Parathyroid adenoma (tissue), 2 donors: Measurements from ENCODE around the gene CAPN13.

Experiments used
- H2AFZ ChIP-seq: fragments of 300-600 bp; sonication (generic); one replicate; pipeline ENCODE4 v1.7.0; 2017; ENCODE audit warnings: antibody characterized with exemption, mild to moderate bottlenecking
- H3K27ac ChIP-seq: fragments of 300-600 bp; sonication (generic); one replicate; pipeline ENCODE4 v1.7.0; 2017
- H3K27me3 ChIP-seq: fragments of 300-600 bp; sonication (generic); one replicate; pipeline ENCODE4 v1.7.0; 2017; ENCODE audit warnings: low read length; ENCODE audit not compliant: control insufficient read depth, insufficient read depth
- H3K36me3 ChIP-seq: fragments of 300-600 bp; sonication (generic); one replicate; pipeline ENCODE4 v1.7.0; 2017; ENCODE audit warnings: low read length; ENCODE audit not compliant: control insufficient read depth, insufficient read depth
- H3K4me1 ChIP-seq: fragments of 300-600 bp; sonication (generic); one replicate; pipeline ENCODE4 v1.7.0; 2017; ENCODE audit warnings: control low read depth
- H3K4me2 ChIP-seq: fragments of 300-600 bp; sonication (generic); one replicate; pipeline ENCODE4 v1.7.0; 2017; ENCODE audit warnings: low read length
- H3K4me3 ChIP-seq: fragments of 300-600 bp; sonication (generic); one replicate; pipeline ENCODE4 v1.7.0; 2017; ENCODE audit warnings: low read depth, low read length
- H3K79me2 ChIP-seq: fragments of 300-600 bp; sonication (generic); one replicate; pipeline ENCODE4 v1.7.0; 2017; ENCODE audit warnings: control low read depth
- H3K9ac ChIP-seq: fragments of 300-600 bp; sonication (generic); one replicate; pipeline ENCODE4 v1.7.0; 2017; ENCODE audit warnings: mild to moderate bottlenecking
- H3K9me3 ChIP-seq: fragments of 300-600 bp; sonication (generic); one replicate; pipeline ENCODE4 v1.7.0; 2017; ENCODE audit warnings: low read length; ENCODE audit not compliant: control insufficient read depth
- CTCF ChIP-seq: fragments of 300-600 bp; sonication (generic); IDR thresholded peaks from one replicate; pipeline ENCODE4 v1.7.0; 2017; ENCODE audit warnings: antibody characterized with exemption, mild to moderate bottlenecking
- donor health status: primary hyperparathyroidism.

CAPN13 gene

GRCh38 chr2:30781961-30782533, 25.2 kb downstream of the CAPN13 start:
- Histone ChIP-seq H3K4me2 (no peak overlapping the region), H3K27ac (no peak overlapping the region), H3K9me3 (no peaks in the 10 kb centered on the region), H3K36me3 (no peaks in the 10 kb centered on the region), H3K9ac (no peak overlapping the region), H3K27me3 (no peaks in the 10 kb centered on the region), H3K79me2 (no peaks in the 10 kb centered on the region), H2AFZ (no peak overlapping the region), H3K4me1 (no peaks in the 10 kb centered on the region), H3K4me3 (no peak overlapping the region)
- no peak for TF ChIP-seq CTCF

GRCh38 chr2:30781451-30781850, 25.8 kb downstream of the CAPN13 start:
- no peak overlapping the region for H3K4me2 ChIP-seq
- H3K4me1 ChIP-seq = no peaks in the 10 kb centered on the region
- H3K9me3 ChIP-seq = no peaks in the 10 kb centered on the region
- TF ChIP-seq CTCF = no peak
- no peaks in the 10 kb centered on the region for H3K79me2 ChIP-seq
- no peaks in the 10 kb centered on the region for H3K36me3 ChIP-seq
- no peak overlapping the region for H3K4me3 ChIP-seq
- no peak overlapping the region for H2AFZ ChIP-seq
- no peak overlapping the region for H3K9ac ChIP-seq
- H3K27me3 ChIP-seq = no peaks in the 10 kb centered on the region
- H3K27ac ChIP-seq = no peak overlapping the region

GRCh38 chr2:30780776-30781330, 26.4 kb downstream of the CAPN13 start:
- Histone ChIP-seq H3K79me2 (no peaks in the 10 kb centered on the region), H3K4me2 (no peak overlapping the region), H3K27ac (no peak overlapping the region), H3K9me3 (no peaks in the 10 kb centered on the region), H3K4me3 (no peak overlapping the region), H2AFZ (no peak overlapping the region), H3K9ac (no peak overlapping the region), H3K27me3 (no peaks in the 10 kb centered on the region), H3K36me3 (no peaks in the 10 kb centered on the region), H3K4me1 (no peaks in the 10 kb centered on the region)
- TF ChIP-seq CTCF = no peak

- Histone ChIP-seq H3K4me3 (no peak overlapping the region), H3K27me3 (no peaks in the 10 kb centered on the region), H3K36me3 (no peaks in the 10 kb centered on the region), H3K4me2 (no peak overlapping the region), H2AFZ (no peak overlapping the region), H3K9ac (no peak overlapping the region), H3K79me2 (no peaks in the 10 kb centered on the region), H3K4me1 (no peaks in the 10 kb centered on the region), H3K27ac (no peak overlapping the region), H3K9me3 (no peaks in the 10 kb centered on the region)
- no peak for TF ChIP-seq CTCF
Measured at GRCh38 chr2:30778611-30779010, 28.6 kb downstream of the CAPN13 start.
